Stimulated activated CD4-positive, alpha-beta T cell treated with anti-CD3 and anti-CD28 coated beads, Interleukin-12 subunit alpha, Interleukin-12 subunit beta, amount 100 ng/mL, for 4 hours (primary cell): ENCODE results near the gene SLC2A5.
"Not testable (repeated sequence)": the region's sequence is repeated elsewhere in the genome, so short reads cannot be mapped to it uniquely, and the experiment has no call there.

Source experiments
- DNase-seq: peaks from one replicate; pipeline ENCODE4 v3.0.0-alpha.2; 2020

The SLC2A5 gene

GRCh38 chr1:9031484-9032259 is 37.8 kb downstream of the SLC2A5 start:
- DNase-seq: no peak

GRCh38 chr1:9031077-9031476 is 38.4 kb downstream of the SLC2A5 start:
- not testable (repeated sequence) for DNase-seq

GRCh38 chr1:9028921-9029705 is 40.3 kb downstream of the SLC2A5 start:
- no peak for DNase-seq

GRCh38 chr1:9027307-9027706 is 42.1 kb downstream of the SLC2A5 start:
- DNase-seq: no peak

GRCh38 chr1:9025449-9025848 is 44.0 kb downstream of the SLC2A5 start:
- DNase-seq: no peak

GRCh38 chr1:9024837-9025236 is 44.6 kb downstream of the SLC2A5 start:
- no peak for DNase-seq

GRCh38 chr1:9022773-9023172 is 46.7 kb downstream of the SLC2A5 start:
- no peak for DNase-seq

- not testable (repeated sequence) for DNase-seq
These were observed 47.3 kb downstream of the SLC2A5 start for GRCh38 chr1:9022026-9022738.

- DNase-seq: no peak
These were observed 49.1 kb downstream of the SLC2A5 start for GRCh38 chr1:9020305-9020704.

- DNase-seq: no peak
These were observed 49.5 kb downstream of the SLC2A5 start for GRCh38 chr1:9019896-9020295.

- DNase-seq: no peak
These were observed 51.1 kb downstream of the SLC2A5 start for GRCh38 chr1:9018333-9018732.

- no peak for DNase-seq
These were observed 53.0 kb downstream of the SLC2A5 start for GRCh38 chr1:9016455-9016854.

- no peak for DNase-seq
These were observed 54.7 kb downstream of the SLC2A5 start for GRCh38 chr1:9014475-9015375.

- DNase-seq: no peak
These were observed 55.6 kb downstream of the SLC2A5 start for GRCh38 chr1:9013819-9014218.

- DNase-seq: no peak
These were observed 58.6 kb downstream of the SLC2A5 start for GRCh38 chr1:9010781-9011323.

- peak; percentile 13 for DNase-seq
These were observed 59.7 kb downstream of the SLC2A5 start for GRCh38 chr1:9009438-9010370.

GRCh38 chr1:9008236-9008635 is 61.2 kb downstream of the SLC2A5 start:
- no peak for DNase-seq

- no peak for DNase-seq
These were observed 62.3 kb downstream of the SLC2A5 start for GRCh38 chr1:9006956-9007615.

GRCh38 chr1:9005395-9005708 is 64.1 kb downstream of the SLC2A5 start:
- DNase-seq: no peak

GRCh38 chr1:9004700-9005394 is 64.6 kb downstream of the SLC2A5 start:
- peak; percentile 84 for DNase-seq
